ENCODE data around the gene TBC1D1. TPM values are rescaled to one million over a fixed set of nuclear protein-coding genes. Genes with fewer than 3 reads are reported as not detected.

Gene TBC1D1
- total and polyA plus RNA-seq, 2 of the 8 experiments (the other 6 are each of a cell fraction or from before 2014, with no cell fraction given): 96.9 to 162 TPM

- Histone ChIP-seq H3K4ac (replicated peaks; ENCODE audit: insufficient read length, low read depth, low read length) (no peak overlapping the region), H2BK20ac (ENCODE audit: low read length) (no peak overlapping the region), H3K14ac (ENCODE audit: insufficient read length) (no peak overlapping the region), H4K5ac (ENCODE audit: insufficient read length, low read depth, low read length) (no peak overlapping the region), H3K4me2 (ENCODE audit: insufficient read depth in 1 of 2, low read depth in 2 of 2, low read length in 2 of 2) (no peak overlapping the region), H3K18ac (ENCODE audit: extremely low read depth, low read length) (no peak overlapping the region), H3K56ac (replicated peaks; ENCODE audit: insufficient read length, low read depth, low read length) (no peak overlapping the region), H2AK5ac (ENCODE audit: low read depth, low read length) (no peak overlapping the region), H4K20me1 (replicated peaks in 1 of 2; ENCODE audit: control insufficient read depth in 1 of 2, insufficient read depth in 2 of 2, low read length in 2 of 2) (no peaks in the 10 kb centered on the region), H3K4me1 (replicated peaks in 1 of 4; ENCODE audit: control insufficient read depth in 3 of 4, insufficient read depth in 4 of 4, low read length in 3 of 4) (no peaks in the 10 kb centered on the region), H3K79me1 (ENCODE audit: low read depth, low read length) (no peaks in the 10 kb centered on the region), H3K23me2 (ENCODE audit: low read depth, low read length) (no peaks in the 10 kb centered on the region), H2BK5ac (ENCODE audit: low read depth, low read length) (no peak overlapping the region), H3K4me3 (ENCODE audit: extremely low read depth in 1 of 4, insufficient read depth in 2 of 4, low read depth in 3 of 4, low read length in 4 of 4) (no peak overlapping the region), H3K79me2 (ENCODE audit: control insufficient read depth in 1 of 2, insufficient read depth in 2 of 2, low read length in 2 of 2) (no peaks in the 10 kb centered on the region), H2AFZ (ENCODE audit: low read length) (no peak overlapping the region), H3K27ac (ENCODE audit: low read depth, low read length) (no peak overlapping the region), H2BK120ac (replicated peaks; ENCODE audit: low read depth, low read length) (no peak overlapping the region), H2BK12ac (ENCODE audit: low read depth, low read length) (no peak overlapping the region), H4K91ac (replicated peaks; ENCODE audit: insufficient read length, low read length) (no peak overlapping the region), H3K9ac (replicated peaks in 1 of 4; ENCODE audit: extremely low read depth in 1 of 4, low read depth in 3 of 4, low read length in 3 of 4) (no peak overlapping the region), H3K23ac (ENCODE audit: insufficient read length) (no peak overlapping the region), H3K9me3 (ENCODE audit: insufficient read depth in 2 of 2, low read depth in 1 of 2, low read length in 1 of 2) (no peaks in the 10 kb centered on the region), H3K27me3 (replicated peaks in 1 of 4; ENCODE audit: control insufficient read depth in 3 of 4, extremely low read depth in 1 of 4, insufficient read depth in 3 of 4, low read length in 3 of 4) (no peaks in the 10 kb centered on the region), H2BK15ac (ENCODE audit: low read length) (no peak overlapping the region), H4K8ac (ENCODE audit: extremely low read depth, insufficient read depth, low read length) (no peak overlapping the region), H3K36me3 (ENCODE audit: control insufficient read depth in 2 of 4, insufficient read depth in 4 of 4, low read length in 3 of 4) (peaks cover 0 to 28% (median 12%) of the 10 kb centered on the region in 4 experiments; a peak in 4 of 8 replicates)
- WGBS, 2 experiments (ENCODE audit: extremely low coverage in 1 of 2, insufficient coverage in 1 of 2, insufficient read length in 1 of 2, insufficient replicate concordance in 2 of 2, low coverage in 1 of 2, low lambda C conversion rate in 2 of 2, missing lambda C conversion rate in 1 of 2): 62% methylated on average over 3 of the region's 3 CpGs; no CpG with 5 or more reads in 1 of the 2 experiments
- no peak for TF ChIP-seq SP2 (IDR thresholded peaks at IDR 0.05; ENCODE audit: low read length)
- no peak for TF ChIP-seq SP4 (IDR thresholded peaks at IDR 0.05; ENCODE audit: low read length)
- TF ChIP-seq RFX5 (IDR thresholded peaks at IDR 0.05; ENCODE audit: borderline replicate concordance, low read depth, low read length): no peak
- no peak for TF ChIP-seq RNF2 (IDR thresholded peaks at IDR 0.05; ENCODE audit: borderline replicate concordance, low read depth, low read length, missing control alignments, poor library complexity, severe bottlenecking)
- TF ChIP-seq, protein P1, sequence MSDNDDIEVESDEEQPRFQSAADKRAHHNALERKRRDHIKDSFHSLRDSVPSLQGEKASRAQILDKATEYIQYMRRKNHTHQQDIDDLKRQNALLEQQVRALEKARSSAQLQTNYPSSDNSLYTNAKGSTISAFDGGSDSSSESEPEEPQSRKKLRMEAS (IDR thresholded peaks at IDR 0.05): no peak
- no peak for TF ChIP-seq EZH2 (IDR thresholded peaks at IDR 0.05; ENCODE audit: low read depth, low read length, severe bottlenecking)
- no peak for TF ChIP-seq SAP30 (IDR thresholded peaks at IDR 0.05; ENCODE audit: insufficient read depth, insufficient replicate concordance, low read length)
- TF ChIP-seq KDM1A (IDR thresholded peaks at IDR 0.05; ENCODE audit: borderline replicate concordance, low read length): no peak
- TF ChIP-seq SIN3A (conservative IDR thresholded peaks at IDR 0.05 in 1 of 2, IDR thresholded peaks at IDR 0.05 in 1 of 2; ENCODE audit: low read depth in 1 of 2, low read length in 2 of 2): no peak
- no peak for TF ChIP-seq HDAC6 (IDR thresholded peaks at IDR 0.05; ENCODE audit: low read depth, low read length)
- POLR2A ChIA-PET (ENCODE audit: partially characterized antibody): no interaction called here
- FAIRE-seq (no peak), DNase-seq (ENCODE audit: low read depth in 1 of 2, low spot score in 2 of 2) (no peak)
- CTCF ChIA-PET (ENCODE audit: partially characterized antibody): interaction anchor here (0.6 to 2.8 kb wide), 7 partner anchors 9 to 228 kb away, joined by 3 to 10 read pairs (median 3); no protein-coding TSS in a partner anchor
Observed at GRCh38 chr4:38030023-38030422, 139.1 kb downstream of the TBC1D1 start.
